ENCODE measurements around the gene TRIM31.

DNA sequence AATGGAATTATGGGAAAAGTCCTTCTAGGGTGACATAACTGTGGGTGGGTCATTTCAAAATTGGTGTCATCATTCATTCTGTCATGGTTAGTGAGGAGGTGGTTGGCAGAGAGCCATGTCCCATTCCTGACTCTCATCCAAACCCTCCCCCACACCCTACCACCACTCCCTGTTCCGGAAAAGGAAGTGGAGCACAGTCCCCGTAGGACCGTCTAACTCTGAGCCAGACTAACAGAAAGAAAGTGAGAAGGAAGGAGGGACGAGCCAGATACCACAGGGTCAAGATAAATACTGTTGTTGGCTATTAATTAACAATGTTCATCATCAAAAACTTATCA is 43.3 kb upstream of the TRIM31 start:
- no peak for TF ChIP-seq POLR2AphosphoS5 (IDR thresholded peaks at IDR 0.05; ENCODE audit: low read depth, low read length)
- TF ChIP-seq POLR2A (IDR thresholded peaks at IDR 0.05; ENCODE audit: low read depth, low read length) = no peak
